ENCODE results near the gene DOLPP1. TPM values are rescaled to one million over a fixed set of nuclear protein-coding genes. Genes with fewer than 3 reads are reported as not detected.

Gene DOLPP1
- total and polyA plus RNA-seq, 2 of the 13 experiments (the other 11 are each of a cell fraction or from before 2014, with no cell fraction given) = 21.0 to 34.1 TPM

GRCh38 chr9:129060991-129061390 is 19.9 kb upstream of the DOLPP1 start:
- BruUV-seq (replicated peaks) = no TSS peak
- Histone ChIP-seq H3K9me3 (ENCODE audit: low read length) (no peaks in the 10 kb centered on the region), H3K4me1 (ENCODE audit: insufficient read depth, low read length) (peaks cover 38% of the 10 kb centered on the region), H3K4me3 (replicated peaks in 1 of 3; ENCODE audit: insufficient read depth in 1 of 3, low read depth in 2 of 3, low read length in 3 of 3) (no peak overlapping the region), H3K36me3 (replicated peaks in 1 of 2; ENCODE audit: control insufficient read depth in 1 of 2, insufficient read depth in 2 of 2, low read length in 2 of 2) (peaks cover 1 to 6% of the 10 kb centered on the region in 2 experiments; a peak in 2 of 5 replicates), H3K27me3 (ENCODE audit: control insufficient read depth in 1 of 2, insufficient read depth in 2 of 2, low read length in 2 of 2) (no peaks in the 10 kb centered on the region), H4K20me1 (ENCODE audit: insufficient read depth, low read length) (no peaks in the 10 kb centered on the region), H3K27ac (ENCODE audit: extremely low read length, insufficient read depth, low read length) (no peak overlapping the region), H2AFZ (ENCODE audit: low read length) (no peak overlapping the region), H3K79me2 (ENCODE audit: insufficient read depth, low read length) (no peaks in the 10 kb centered on the region), H3K4me2 (ENCODE audit: low read depth, low read length) (no peak overlapping the region), H3K9ac (ENCODE audit: insufficient read depth, low read depth, low read length) (no peak overlapping the region)
- WGBS (ENCODE audit: low lambda C conversion rate) = 93% methylated on average over 10 of the region's 12 CpGs
- FAIRE-seq (no peak), DNase-seq (ENCODE audit: low spot score) (no peak), ATAC-seq (no peak)
- intact Hi-C loops (cut with micrococcal nuclease; ENCODE audit: unreplicated experiment) (no loop called here), in situ Hi-C loops (cut with HindIII; ENCODE audit: extremely low pct_ligation_motif_present, low pct_unique_long_range_greater_than_20kb) (no loop called here)
- TF ChIP-seq ZSCAN20 (CRISPR knock-in tag; IDR thresholded peaks at IDR 0.05; ENCODE audit: borderline replicate concordance) (no peak), ISX (CRISPR knock-in tag; conservative IDR thresholded peaks at IDR 0.05) (no peak), ZBTB42 (CRISPR knock-in tag; IDR thresholded peaks at IDR 0.05) (no peak), POLR2AphosphoS2 (IDR thresholded peaks at IDR 0.05; ENCODE audit: low read depth, low read length) (no peak), ZNF879 (CRISPR knock-in tag; IDR thresholded peaks at IDR 0.05) (no peak), ZMAT3 (CRISPR knock-in tag; conservative IDR thresholded peaks at IDR 0.05) (no peak), ZNF354B (CRISPR knock-in tag; IDR thresholded peaks at IDR 0.05) (no peak), SP1 (IDR thresholded peaks at IDR 0.05) (no peak), SP1 (CRISPR knock-in tag; IDR thresholded peaks at IDR 0.05) (no peak), THAP9 (CRISPR knock-in tag; IDR thresholded peaks at IDR 0.05; ENCODE audit: borderline replicate concordance) (no peak), POLR2G (IDR thresholded peaks at IDR 0.05; ENCODE audit: low read depth, low read length) (no peak)
- TF ChIP-seq, protein P1, sequence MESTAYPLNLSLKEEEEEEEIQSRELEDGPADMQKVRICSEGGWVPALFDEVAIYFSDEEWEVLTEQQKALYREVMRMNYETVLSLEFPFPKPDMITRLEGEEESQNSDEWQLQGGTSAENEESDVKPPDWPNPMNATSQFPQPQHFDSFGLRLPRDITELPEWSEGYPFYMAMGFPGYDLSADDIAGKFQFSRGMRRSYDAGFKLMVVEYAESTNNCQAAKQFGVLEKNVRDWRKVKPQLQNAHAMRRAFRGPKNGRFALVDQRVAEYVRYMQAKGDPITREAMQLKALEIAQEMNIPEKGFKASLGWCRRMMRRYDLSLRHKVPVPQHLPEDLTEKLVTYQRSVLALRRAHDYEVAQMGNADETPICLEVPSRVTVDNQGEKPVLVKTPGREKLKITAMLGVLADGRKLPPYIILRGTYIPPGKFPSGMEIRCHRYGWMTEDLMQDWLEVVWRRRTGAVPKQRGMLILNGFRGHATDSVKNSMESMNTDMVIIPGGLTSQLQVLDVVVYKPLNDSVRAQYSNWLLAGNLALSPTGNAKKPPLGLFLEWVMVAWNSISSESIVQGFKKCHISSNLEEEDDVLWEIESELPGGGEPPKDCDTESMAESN (CRISPR knock-in tag; conservative IDR thresholded peaks at IDR 0.05) = no peak
- TF ChIP-seq, protein P2, sequence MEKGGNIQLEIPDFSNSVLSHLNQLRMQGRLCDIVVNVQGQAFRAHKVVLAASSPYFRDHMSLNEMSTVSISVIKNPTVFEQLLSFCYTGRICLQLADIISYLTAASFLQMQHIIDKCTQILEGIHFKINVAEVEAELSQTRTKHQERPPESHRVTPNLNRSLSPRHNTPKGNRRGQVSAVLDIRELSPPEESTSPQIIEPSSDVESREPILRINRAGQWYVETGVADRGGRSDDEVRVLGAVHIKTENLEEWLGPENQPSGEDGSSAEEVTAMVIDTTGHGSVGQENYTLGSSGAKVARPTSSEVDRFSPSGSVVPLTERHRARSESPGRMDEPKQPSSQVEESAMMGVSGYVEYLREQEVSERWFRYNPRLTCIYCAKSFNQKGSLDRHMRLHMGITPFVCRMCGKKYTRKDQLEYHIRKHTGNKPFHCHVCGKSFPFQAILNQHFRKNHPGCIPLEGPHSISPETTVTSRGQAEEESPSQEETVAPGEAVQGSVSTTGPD (CRISPR knock-in tag; IDR thresholded peaks at IDR 0.05) = no peak
- TF ChIP-seq, protein P3, sequence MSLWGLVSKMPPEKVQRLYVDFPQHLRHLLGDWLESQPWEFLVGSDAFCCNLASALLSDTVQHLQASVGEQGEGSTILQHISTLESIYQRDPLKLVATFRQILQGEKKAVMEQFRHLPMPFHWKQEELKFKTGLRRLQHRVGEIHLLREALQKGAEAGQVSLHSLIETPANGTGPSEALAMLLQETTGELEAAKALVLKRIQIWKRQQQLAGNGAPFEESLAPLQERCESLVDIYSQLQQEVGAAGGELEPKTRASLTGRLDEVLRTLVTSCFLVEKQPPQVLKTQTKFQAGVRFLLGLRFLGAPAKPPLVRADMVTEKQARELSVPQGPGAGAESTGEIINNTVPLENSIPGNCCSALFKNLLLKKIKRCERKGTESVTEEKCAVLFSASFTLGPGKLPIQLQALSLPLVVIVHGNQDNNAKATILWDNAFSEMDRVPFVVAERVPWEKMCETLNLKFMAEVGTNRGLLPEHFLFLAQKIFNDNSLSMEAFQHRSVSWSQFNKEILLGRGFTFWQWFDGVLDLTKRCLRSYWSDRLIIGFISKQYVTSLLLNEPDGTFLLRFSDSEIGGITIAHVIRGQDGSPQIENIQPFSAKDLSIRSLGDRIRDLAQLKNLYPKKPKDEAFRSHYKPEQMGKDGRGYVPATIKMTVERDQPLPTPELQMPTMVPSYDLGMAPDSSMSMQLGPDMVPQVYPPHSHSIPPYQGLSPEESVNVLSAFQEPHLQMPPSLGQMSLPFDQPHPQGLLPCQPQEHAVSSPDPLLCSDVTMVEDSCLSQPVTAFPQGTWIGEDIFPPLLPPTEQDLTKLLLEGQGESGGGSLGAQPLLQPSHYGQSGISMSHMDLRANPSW (CRISPR knock-in tag; IDR thresholded peaks at IDR 0.05; ENCODE audit: borderline replicate concordance) = no peak
- TF ChIP-seq, protein P4, sequence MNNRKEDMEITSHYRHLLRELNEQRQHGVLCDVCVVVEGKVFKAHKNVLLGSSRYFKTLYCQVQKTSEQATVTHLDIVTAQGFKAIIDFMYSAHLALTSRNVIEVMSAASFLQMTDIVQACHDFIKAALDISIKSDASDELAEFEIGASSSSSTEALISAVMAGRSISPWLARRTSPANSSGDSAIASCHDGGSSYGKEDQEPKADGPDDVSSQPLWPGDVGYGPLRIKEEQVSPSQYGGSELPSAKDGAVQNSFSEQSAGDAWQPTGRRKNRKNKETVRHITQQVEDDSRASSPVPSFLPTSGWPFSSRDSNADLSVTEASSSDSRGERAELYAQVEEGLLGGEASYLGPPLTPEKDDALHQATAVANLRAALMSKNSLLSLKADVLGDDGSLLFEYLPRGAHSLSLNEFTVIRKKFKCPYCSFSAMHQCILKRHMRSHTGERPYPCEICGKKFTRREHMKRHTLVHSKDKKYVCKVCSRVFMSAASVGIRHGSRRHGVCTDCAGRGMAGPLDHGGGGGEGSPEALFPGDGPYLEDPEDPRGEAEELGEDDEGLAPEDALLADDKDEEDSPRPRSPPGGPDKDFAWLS (CRISPR knock-in tag; IDR thresholded peaks at IDR 0.05; ENCODE audit: borderline replicate concordance) = no peak
- POLR2A ChIA-PET = interaction anchor here (1.5 kb wide), 1 partner anchor 20 kb away, joined by 4 read pairs; the partner anchor contains the start of gene DOLPP1
- CTCF ChIA-PET (ENCODE audit: low intra/inter-chr PET ratio, low total read pairs) = no interaction called here

Measured in HepG2 (cell line).